SK-N-MC (cell line): ENCODE results near the gene FIP1L1.

Experiments used
- EZH2 ChIP-seq: fragments of 200-600 bp; sonication (generic); IDR thresholded peaks from one replicate; pipeline ENCODE4 v1.6.1; 2017; ENCODE audit warnings: antibody characterized with exemption
- FOXP2 ChIP-seq: optimal IDR thresholded peaks from 2 replicates; pipeline ENCODE3; 2011; ENCODE audit warnings: mild to moderate bottlenecking, moderate library complexity; ENCODE audit not compliant: insufficient read depth; ENCODE audit errors: extremely low read length, control extremely low read depth
- POLR2AphosphoS5 ChIP-seq: IDR thresholded peaks from 2 replicates; pipeline ENCODE4 v1.6.1; 2012; ENCODE audit warnings: mild to moderate bottlenecking, low read depth, low read length, borderline replicate concordance

DNA sequence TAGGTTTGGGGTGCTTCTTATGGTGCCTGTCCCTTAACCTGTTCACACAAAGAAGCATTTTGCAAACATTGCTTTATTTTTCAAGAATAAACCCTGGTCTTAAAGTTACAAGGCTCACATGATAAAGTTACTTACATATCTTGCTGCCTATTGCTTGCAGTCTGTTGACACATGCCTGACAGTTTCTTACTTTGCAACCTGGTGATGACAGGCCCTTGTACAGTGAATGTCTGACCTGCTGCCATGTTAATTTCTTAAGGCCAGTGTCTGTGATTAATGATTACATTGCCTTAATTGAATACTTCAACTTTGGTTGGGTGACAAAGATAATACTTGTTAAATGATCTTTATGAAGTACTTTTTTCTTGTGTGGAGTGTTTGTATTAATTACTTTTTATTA, 49.9 kb downstream of the FIP1L1 start:
- TF ChIP-seq POLR2AphosphoS5 (no peak), EZH2 (no peak), FOXP2 (no peak)
